OCI-LY1 (cell line): ENCODE data around the gene MEG3.

Experiments
- H2AFZ ChIP-seq: fragments of 200-600 bp; sonication (generic), shearing (Covaris generic); 2 replicates; pipeline ENCODE4 v1.6.0; 2014; ENCODE audit warnings: antibody characterized with exemption, mild to moderate bottlenecking, low read length
- H3F3A ChIP-seq: fragments of 200-600 bp; sonication (generic), shearing (Covaris generic); 2 replicates; pipeline ENCODE4 v1.6.0; 2014; ENCODE audit warnings: mild to moderate bottlenecking, antibody characterized with exemption, low read length, moderate library complexity; ENCODE audit not compliant: insufficient read depth
- H3K27ac ChIP-seq: fragments of 200-600 bp; sonication (generic); 2 replicates; pipeline ENCODE4 v1.5.1; 2014; ENCODE audit warnings: low read length, mixed run types, mild to moderate bottlenecking, low read depth; ENCODE audit not compliant: poor library complexity, severe bottlenecking
- H3K27me3 ChIP-seq: fragments of 200-600 bp; sonication (generic); 2 replicates; pipeline ENCODE4 v1.6.0; 2014; ENCODE audit warnings: antibody characterized with exemption, mild to moderate bottlenecking, low read length, moderate library complexity; ENCODE audit not compliant: insufficient read depth
- H3K36me3 ChIP-seq: fragments of 200-600 bp; sonication (generic); 2 replicates; pipeline ENCODE4 v1.6.1; 2014; ENCODE audit warnings: mild to moderate bottlenecking, antibody characterized with exemption, low read length, moderate library complexity, mixed read lengths; ENCODE audit not compliant: insufficient read depth
- H3K4me1 ChIP-seq: fragments of 200-600 bp; sonication (generic); 2 replicates; pipeline ENCODE4 v1.5.1; 2014; ENCODE audit warnings: mild to moderate bottlenecking, low read length, moderate library complexity; ENCODE audit not compliant: insufficient read depth, severe bottlenecking
- H3K4me2 ChIP-seq: fragments of 200-600 bp; sonication (generic), shearing (Covaris generic); 2 replicates; pipeline ENCODE4 v1.6.1; 2014; ENCODE audit warnings: low read length
- H3K4me3 ChIP-seq: fragments of 200-600 bp; sonication (generic); 2 replicates; pipeline ENCODE4 v1.5.1; 2014; ENCODE audit warnings: low read length, low read depth, mild to moderate bottlenecking, mixed read lengths; ENCODE audit not compliant: poor library complexity, severe bottlenecking
- H3K79me2 ChIP-seq: fragments of 200-600 bp; shearing (Covaris generic); 2 replicates; pipeline ENCODE4 v1.6.1; 2016; ENCODE audit warnings: mixed run types, low read length, mixed read lengths; ENCODE audit not compliant: insufficient read depth
- H3K9ac ChIP-seq: fragments of 200-600 bp; sonication (generic), shearing (Covaris generic); 2 replicates; pipeline ENCODE4 v1.6.1; 2014; ENCODE audit warnings: mild to moderate bottlenecking, low read length, mixed read lengths
- H3K9me2 ChIP-seq: fragments of 200-600 bp; sonication (generic), shearing (Covaris generic); 2 replicates; pipeline ENCODE4 v1.6.1; 2014; ENCODE audit warnings: low read depth, mild to moderate bottlenecking, low read length, mixed read lengths
- H3K9me3 ChIP-seq: fragments of 200-600 bp; shearing (Covaris generic); 2 replicates; pipeline ENCODE4 v1.6.1; 2014; ENCODE audit warnings: low read length, mixed read lengths
- H4K20me1 ChIP-seq: fragments of 200-600 bp; sonication (generic), shearing (Covaris generic); 2 replicates; pipeline ENCODE4 v1.6.0; 2016; ENCODE audit warnings: mild to moderate bottlenecking, low read length; ENCODE audit not compliant: insufficient read depth
- CTCF ChIP-seq: fragments of 200-600 bp; sonication (generic), shearing (Covaris generic); IDR thresholded peaks from 2 replicates; pipeline ENCODE4 v1.5.1; 2017; ENCODE audit warnings: mild to moderate bottlenecking, antibody characterized with exemption, low read length, moderate library complexity, mixed read lengths
- EZH2 ChIP-seq: fragments of 200-600 bp; sonication (generic), shearing (Covaris generic); IDR thresholded peaks from 2 replicates; pipeline ENCODE4 v1.8.0; 2017; ENCODE audit warnings: borderline replicate concordance, mixed run types, mild to moderate bottlenecking, antibody characterized with exemption, low read length, moderate library complexity, mixed read lengths

The MEG3 gene

GRCh38 chr14:100779691-100780080 is 46.2 kb upstream of the MEG3 start:
- H3K36me3 ChIP-seq, result no peaks in the 10 kb centered on the region
- H3K9me3 ChIP-seq, result no peaks in the 10 kb centered on the region
- no peak for TF ChIP-seq CTCF
- no peak for TF ChIP-seq EZH2
- H3K9me2 ChIP-seq, result no peaks in the 10 kb centered on the region
- no peak overlapping the region for H3K4me2 ChIP-seq
- no peaks in the 10 kb centered on the region for H3K79me2 ChIP-seq
- H3K27ac ChIP-seq, result no peak overlapping the region
- no peaks in the 10 kb centered on the region for H4K20me1 ChIP-seq
- no peaks in the 10 kb centered on the region for H3K4me1 ChIP-seq
- no peaks in the 10 kb centered on the region for H3F3A ChIP-seq
- H2AFZ ChIP-seq, result no peak overlapping the region
- H3K4me3 ChIP-seq, result no peak overlapping the region
- peaks cover 6% of the 10 kb centered on the region; the same call in 1 of the 2 replicates for H3K27me3 ChIP-seq
- no peak overlapping the region for H3K9ac ChIP-seq

- H3K9me3 ChIP-seq, result no peaks in the 10 kb centered on the region
- H3K27ac ChIP-seq, result no peak overlapping the region
- no peaks in the 10 kb centered on the region for H3K9me2 ChIP-seq
- H3F3A ChIP-seq, result no peaks in the 10 kb centered on the region
- no peak overlapping the region for H3K4me3 ChIP-seq
- H3K27me3 ChIP-seq, result peaks cover 1% of the 10 kb centered on the region; the same call in 1 of the 2 replicates
- TF ChIP-seq CTCF (no peak), EZH2 (no peak)
- H3K9ac ChIP-seq, result no peak overlapping the region
- no peaks in the 10 kb centered on the region for H3K36me3 ChIP-seq
- no peaks in the 10 kb centered on the region for H3K79me2 ChIP-seq
- no peaks in the 10 kb centered on the region for H3K4me1 ChIP-seq
- H4K20me1 ChIP-seq, result no peaks in the 10 kb centered on the region
- H2AFZ ChIP-seq, result no peak overlapping the region
- no peak overlapping the region for H3K4me2 ChIP-seq
Measured at GRCh38 chr14:100780246-100780645, 45.7 kb upstream of the MEG3 start.

- no peaks in the 10 kb centered on the region for H3K27me3 ChIP-seq
- H3K36me3 ChIP-seq, result no peaks in the 10 kb centered on the region
- no peak for TF ChIP-seq EZH2
- TF ChIP-seq CTCF, result no peak
- H2AFZ ChIP-seq, result no peak overlapping the region
- H3K4me1 ChIP-seq, result no peaks in the 10 kb centered on the region
- no peak overlapping the region for H3K4me3 ChIP-seq
- H3K9ac ChIP-seq, result no peak overlapping the region
- H3K79me2 ChIP-seq, result no peaks in the 10 kb centered on the region
- no peak overlapping the region for H3K4me2 ChIP-seq
- no peaks in the 10 kb centered on the region for H4K20me1 ChIP-seq
- H3K9me3 ChIP-seq, result no peaks in the 10 kb centered on the region
- no peaks in the 10 kb centered on the region for H3F3A ChIP-seq
- no peaks in the 10 kb centered on the region for H3K9me2 ChIP-seq
- no peak overlapping the region for H3K27ac ChIP-seq
Measured at GRCh38 chr14:100780646-100781355, 45.1 kb upstream of the MEG3 start.
